GM18873 (cell line): ENCODE data around the gene IGFN1.
"Not testable (repeated sequence)": the region's sequence is repeated elsewhere in the genome, so short reads cannot be mapped to it uniquely, and the experiment has no call there.

Experiments used
- ATAC-seq: cut with Tn5 transposase; IDR thresholded peaks from one replicate; pipeline ENCODE4 v1.9.1; 2021; ENCODE audit warnings: mild to moderate bottlenecking, moderate library complexity, moderate number of reproducible peaks; ENCODE audit not compliant: unreplicated experiment, low FRiP score

IGFN1 gene

GRCh38 chr1:201239646-201240045, 49.0 kb downstream of the IGFN1 start:
- ATAC-seq: not testable (repeated sequence)

GRCh38 chr1:201240171-201240570, 49.5 kb downstream of the IGFN1 start:
- no peak for ATAC-seq

- ATAC-seq: no peak
Observed at GRCh38 chr1:201241736-201242135, 51.1 kb downstream of the IGFN1 start.

GRCh38 chr1:201245082-201245481, 54.5 kb downstream of the IGFN1 start:
- ATAC-seq: no peak

GRCh38 chr1:201248721-201249559, 58.3 kb downstream of the IGFN1 start:
- no peak for ATAC-seq

- ATAC-seq: no peak
Observed at GRCh38 chr1:201250326-201251011, 59.8 kb downstream of the IGFN1 start.

GRCh38 chr1:201251411-201251810, 60.8 kb downstream of the IGFN1 start:
- ATAC-seq: no peak

GRCh38 chr1:201251851-201252430, 61.3 kb downstream of the IGFN1 start:
- no peak for ATAC-seq

- no peak for ATAC-seq
Observed at GRCh38 chr1:201252944-201253371, 62.3 kb downstream of the IGFN1 start.

GRCh38 chr1:201253411-201253810, 62.8 kb downstream of the IGFN1 start:
- no peak for ATAC-seq

- no peak for ATAC-seq
Observed at GRCh38 chr1:201253906-201254624, 63.4 kb downstream of the IGFN1 start.

GRCh38 chr1:201254625-201255478, 64.2 kb downstream of the IGFN1 start:
- ATAC-seq: no peak

- no peak for ATAC-seq
Observed at GRCh38 chr1:201255479-201256362, 65.1 kb downstream of the IGFN1 start.

- not testable (repeated sequence) for ATAC-seq
Observed at GRCh38 chr1:201258132-201258531, 67.5 kb downstream of the IGFN1 start.

- ATAC-seq: no peak
Observed at GRCh38 chr1:201258763-201259230, 68.2 kb downstream of the IGFN1 start.

GRCh38 chr1:201259476-201260235, 69.0 kb downstream of the IGFN1 start:
- ATAC-seq: no peak

GRCh38 chr1:201260236-201260590, 69.6 kb downstream of the IGFN1 start:
- no peak for ATAC-seq

- no peak for ATAC-seq
Observed at GRCh38 chr1:201260648-201261311, 70.2 kb downstream of the IGFN1 start.
